ENCODE data around the gene VPS13D. TPM values are rescaled to one million over a fixed set of nuclear protein-coding genes. Genes with fewer than 3 reads are reported as not detected.

The VPS13D gene
- total and polyA plus RNA-seq, 5 experiments from 2014 or later, result 5.3 to 64.9 (median 7.5) TPM

GRCh38 chr1:12201352-12202189 lies 28.3 kb upstream of the VPS13D start:
- DNase-seq (peak in 1 of 10 donors; percentile 37), ATAC-seq (no peak)
- Mint-ChIP-seq H3K27ac (peak overlapping the region in 7 of 10 donors; percentile 5 to 85 (median 56)), H3K4me3 (peak overlapping the region in 2 of 10 donors; percentile 54 to 57), H3K9me3 (no peaks in the 10 kb centered on the region), H3K27me3 (no peaks in the 10 kb centered on the region), H3K4me1 (peaks cover 11 to 47% (median 38%) of the 10 kb centered on the region in 4 donors), H3K36me3 (peaks cover 0 to 5% (median 0%) of the 10 kb centered on the region in 3 donors)
- POLR2A ChIA-PET, result interaction anchor here (0.7 kb wide), 3 partner anchors 39 to 122 kb away, joined by 3 to 4 read pairs (median 4); no protein-coding TSS in a partner anchor

GRCh38 chr1:12202190-12202497 lies 27.7 kb upstream of the VPS13D start:
- H3K36me3 Mint-ChIP-seq, result peaks cover 0 to 5% (median 0%) of the 10 kb centered on the region in 3 donors
- H3K27me3 Mint-ChIP-seq, result no peaks in the 10 kb centered on the region
- POLR2A ChIA-PET, result interaction anchor here (0.6 to 2.6 kb wide), 3 partner anchors 9 to 51 kb away, joined by 3 to 8 read pairs (median 4); no protein-coding TSS in a partner anchor
- ATAC-seq (no peak), DNase-seq (no peak)
- peak overlapping the region in 1 of 10 donors; percentile 34 for H3K4me3 Mint-ChIP-seq
- H3K9me3 Mint-ChIP-seq, result no peaks in the 10 kb centered on the region
- peak overlapping the region in 6 of 10 donors; percentile 11 to 87 (median 55) for H3K27ac Mint-ChIP-seq
- H3K4me1 Mint-ChIP-seq, result peaks cover 11 to 45% (median 38%) of the 10 kb centered on the region in 4 donors

- peak overlapping the region in 3 of 10 donors; percentile 24 to 34 (median 24) for H3K4me3 Mint-ChIP-seq
- H3K27ac Mint-ChIP-seq, result peak overlapping the region in 9 of 10 donors; percentile 11 to 87 (median 49)
- H3K9me3 Mint-ChIP-seq, result no peaks in the 10 kb centered on the region
- peaks cover 11 to 45% (median 38%) of the 10 kb centered on the region in 4 donors for H3K4me1 Mint-ChIP-seq
- ATAC-seq (no peak), DNase-seq (no peak)
- peaks cover 0 to 5% (median 0%) of the 10 kb centered on the region in 3 donors for H3K36me3 Mint-ChIP-seq
- POLR2A ChIA-PET, result interaction anchor here (0.6 to 2.6 kb wide), 4 partner anchors 9 to 77 kb away, joined by 3 to 11 read pairs (median 6); no protein-coding TSS in a partner anchor
- H3K27me3 Mint-ChIP-seq, result no peaks in the 10 kb centered on the region
These were observed 27.3 kb upstream of the VPS13D start for GRCh38 chr1:12202577-12202976.

- Mint-ChIP-seq H3K9me3 (no peaks in the 10 kb centered on the region), H3K4me1 (peaks cover 11 to 48% (median 41%) of the 10 kb centered on the region in 4 donors), H3K27ac (peak overlapping the region; percentile 34 to 90 (median 80)), H3K27me3 (no peaks in the 10 kb centered on the region), H3K36me3 (peaks cover 0 to 9% (median 0%) of the 10 kb centered on the region in 3 donors), H3K4me3 (peak overlapping the region in 6 of 10 donors; percentile 10 to 68 (median 52))
- DNase-seq (no peak), ATAC-seq (no peak)
- POLR2A ChIA-PET, result interaction anchor here (0.6 to 2.6 kb wide), 6 partner anchors 25 to 95 kb away, joined by 3 to 11 read pairs (median 4); no protein-coding TSS in a partner anchor
These were observed 26.4 kb upstream of the VPS13D start for GRCh38 chr1:12203216-12204007.

GRCh38 chr1:12204140-12204539 lies 25.7 kb upstream of the VPS13D start:
- DNase-seq, result peak in 5 of 10 donors; percentile 15 to 40 (median 35)
- Mint-ChIP-seq H3K9me3 (no peaks in the 10 kb centered on the region), H3K27ac (peak overlapping the region; percentile 67 to 90 (median 83)), H3K27me3 (no peaks in the 10 kb centered on the region), H3K36me3 (peaks cover 0 to 9% (median 0%) of the 10 kb centered on the region in 3 donors), H3K4me1 (peaks cover 11 to 55% (median 47%) of the 10 kb centered on the region in 4 donors), H3K4me3 (peak overlapping the region in 9 of 10 donors; percentile 10 to 68 (median 45))
- POLR2A ChIA-PET, result interaction anchor here (0.6 to 2.6 kb wide), 4 partner anchors 26 to 96 kb away, joined by 4 to 11 read pairs (median 6); no protein-coding TSS in a partner anchor
- ATAC-seq, result peak; percentile 48 to 64

- H3K36me3 Mint-ChIP-seq, result peaks cover 0 to 9% (median 0%) of the 10 kb centered on the region in 3 donors
- peak overlapping the region in 3 of 10 donors; percentile 18 to 58 (median 33) for H3K4me3 Mint-ChIP-seq
- POLR2A ChIA-PET, result interaction anchor here (0.7 to 2.6 kb wide), 4 partner anchors 27 to 174 kb away, joined by 3 to 11 read pairs (median 6); no protein-coding TSS in a partner anchor
- no peak for DNase-seq
- no peaks in the 10 kb centered on the region for H3K9me3 Mint-ChIP-seq
- H3K27ac Mint-ChIP-seq, result peak overlapping the region; percentile 52 to 90 (median 83)
- H3K27me3 Mint-ChIP-seq, result no peaks in the 10 kb centered on the region
- ATAC-seq, result no peak
- peaks cover 11 to 62% (median 54%) of the 10 kb centered on the region in 4 donors for H3K4me1 Mint-ChIP-seq
These were observed 24.8 kb upstream of the VPS13D start for GRCh38 chr1:12204754-12205658.

GRCh38 chr1:12206238-12206637 lies 23.6 kb upstream of the VPS13D start:
- Mint-ChIP-seq H3K27ac (peak overlapping the region in 2 of 10 donors; percentile 10 to 17), H3K9me3 (no peaks in the 10 kb centered on the region), H3K36me3 (peaks cover 0 to 9% (median 0%) of the 10 kb centered on the region in 3 donors), H3K4me1 (peaks cover 17 to 71% (median 64%) of the 10 kb centered on the region in 4 donors), H3K4me3 (no peak overlapping the region), H3K27me3 (no peaks in the 10 kb centered on the region)
- ATAC-seq (no peak), DNase-seq (no peak)
- POLR2A ChIA-PET, result interaction anchor here (0.6 to 0.7 kb wide), 2 partner anchors 16 to 74 kb away, joined by 4 to 6 read pairs; no protein-coding TSS in a partner anchor

GRCh38 chr1:12206792-12207424 lies 22.9 kb upstream of the VPS13D start:
- ATAC-seq (no peak), DNase-seq (no peak)
- POLR2A ChIA-PET, result interaction anchor here (0.6 to 5.1 kb wide), 3 partner anchors 57 to 82 kb away, joined by 4 to 65 read pairs (median 4); no protein-coding TSS in a partner anchor
- Mint-ChIP-seq H3K36me3 (peaks cover 0 to 9% (median 0%) of the 10 kb centered on the region in 3 donors), H3K9me3 (no peaks in the 10 kb centered on the region), H3K4me1 (peaks cover 17 to 70% (median 64%) of the 10 kb centered on the region in 4 donors), H3K27me3 (no peaks in the 10 kb centered on the region), H3K27ac (peak overlapping the region in 1 of 10 donors; percentile 17), H3K4me3 (no peak overlapping the region)

- Mint-ChIP-seq H3K4me1 (peaks cover 19 to 64% (median 61%) of the 10 kb centered on the region in 4 donors), H3K9me3 (no peaks in the 10 kb centered on the region), H3K27me3 (no peaks in the 10 kb centered on the region), H3K27ac (peak overlapping the region in 9 of 10 donors; percentile 1 to 91 (median 77)), H3K36me3 (peaks cover 0 to 9% (median 0%) of the 10 kb centered on the region in 3 donors), H3K4me3 (peak overlapping the region in 1 of 10 donors; percentile 30)
- DNase-seq (peak in 1 of 10 donors; percentile 9), ATAC-seq (no peak)
- POLR2A ChIA-PET, result interaction anchor here (1.9 to 5.1 kb wide), 2 partner anchors 58 to 83 kb away, joined by 4 to 65 read pairs; no protein-coding TSS in a partner anchor
These were observed 21.6 kb upstream of the VPS13D start for GRCh38 chr1:12208271-12208670.

- Mint-ChIP-seq H3K4me3 (peak overlapping the region in 8 of 10 donors; percentile 28 to 66 (median 55)), H3K27ac (peak overlapping the region in 9 of 10 donors; percentile 56 to 90 (median 84)), H3K9me3 (no peaks in the 10 kb centered on the region), H3K36me3 (peaks cover 0 to 9% (median 0%) of the 10 kb centered on the region in 3 donors), H3K27me3 (no peaks in the 10 kb centered on the region), H3K4me1 (peaks cover 16 to 57% (median 54%) of the 10 kb centered on the region in 4 donors)
- POLR2A ChIA-PET, result interaction anchor here (1.0 to 5.1 kb wide), 7 partner anchors 30 to 84 kb away, joined by 3 to 65 read pairs (median 4); no protein-coding TSS in a partner anchor
- ATAC-seq (peak; percentile 75 to 77), DNase-seq (peak; percentile 70 to 90 (median 82))
These were observed 20.9 kb upstream of the VPS13D start for GRCh38 chr1:12208764-12209494.
